GM12892 (cell line): ENCODE data around the gene NGDN.

Experiments used
- POLR2A ChIP-seq: IDR thresholded peaks from 2 replicates; pipeline ENCODE4 v1.6.1; 2011; ENCODE audit warnings: low read depth, low read length, control low read depth
- POLR2AphosphoS5 ChIP-seq: IDR thresholded peaks from 2 replicates; pipeline ENCODE4 v1.6.1; 2011; ENCODE audit warnings: low read depth, low read length, control low read depth
- TAF1 ChIP-seq: IDR thresholded peaks from 2 replicates; pipeline ENCODE4 v1.6.1; 2011; ENCODE audit warnings: low read depth, mild to moderate bottlenecking, control low read depth, low read length, borderline replicate concordance

DNA sequence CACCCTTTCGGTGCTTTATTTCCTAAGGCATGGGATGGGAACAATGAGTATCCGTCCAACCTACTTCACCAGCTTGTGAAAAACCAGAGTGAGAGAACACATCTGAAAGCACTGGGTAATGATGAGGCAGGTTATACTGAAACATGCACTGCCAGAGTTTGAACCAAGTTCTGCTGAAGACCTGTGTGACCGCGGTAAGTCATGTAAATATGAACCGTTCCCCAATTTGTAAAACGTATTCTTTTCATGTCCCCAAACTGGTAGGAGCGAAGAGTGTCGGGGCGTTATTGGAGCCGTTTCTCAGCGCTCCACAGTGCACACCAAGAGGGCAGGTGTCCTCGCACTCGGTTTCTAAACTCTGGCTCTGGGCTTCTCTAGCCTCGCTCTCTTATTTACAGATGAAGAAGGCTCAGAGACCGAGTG is 788 bp upstream of the NGDN start:
- no peak for TF ChIP-seq POLR2A
- TF ChIP-seq TAF1, result no peak
- no peak for TF ChIP-seq POLR2AphosphoS5
